MCF 10A (cell line): ENCODE results near the gene ACSBG1. TPM values are rescaled to one million over a fixed set of nuclear protein-coding genes. Genes with fewer than 3 reads are reported as not detected.

ENCODE experiments used
- BruUV-seq: library from RNA; stranded (reverse); fragments of 400-500 nt; replicated peaks from 2 replicates; lab custom pipeline; 2021; lab: Mats Ljungman, UMichigan
- CTCF ChIA-PET: fragments of 300-600 bp; sonication (Branson Sonifier 250); formaldehyde crosslinking; extraction: SDS; loops from one replicate; lab custom pipeline; 2021; ENCODE audit warnings: antibody characterized with exemption, inconsistent platforms; lab: Yijun Ruan, JAX
- POLR2A ChIA-PET: fragments of 300-600, 350-650 bp; sonication (Branson Sonifier 250); formaldehyde crosslinking; extraction: SDS; loops from one replicate; lab custom pipeline; 2020; ENCODE audit warnings: antibody characterized with exemption, inconsistent platforms; lab: Yijun Ruan, JAX
- DNase-seq: peaks from one replicate; pipeline ENCODE4 v3.0.0-alpha.2; 2018; ENCODE audit not compliant: unreplicated experiment
- H3K27ac Mint-ChIP-seq: one replicate; pipeline ENCODE4 v1.8.0; 2022; ENCODE audit warnings: mild to moderate bottlenecking, low read depth, mixed read lengths; ENCODE audit not compliant: unreplicated experiment
- H3K27me3 Mint-ChIP-seq: one replicate; pipeline ENCODE4 v1.8.0; 2022; ENCODE audit warnings: mixed read lengths; ENCODE audit not compliant: insufficient read depth, unreplicated experiment
- H3K36me3 Mint-ChIP-seq: one replicate; pipeline ENCODE4 v1.8.0; 2022; ENCODE audit warnings: mild to moderate bottlenecking, moderate library complexity, mixed read lengths; ENCODE audit not compliant: insufficient read depth, unreplicated experiment
- H3K4me1 Mint-ChIP-seq: one replicate; pipeline ENCODE4 v1.8.0; 2022; ENCODE audit warnings: mixed read lengths; ENCODE audit not compliant: insufficient read depth, unreplicated experiment
- H3K4me3 Mint-ChIP-seq: one replicate; pipeline ENCODE4 v1.8.0; 2022; ENCODE audit warnings: mild to moderate bottlenecking, moderate library complexity, mixed read lengths; ENCODE audit not compliant: unreplicated experiment
- H3K9me3 Mint-ChIP-seq: one replicate; pipeline ENCODE4 v1.8.0; 2022; ENCODE audit warnings: mixed read lengths; ENCODE audit not compliant: unreplicated experiment
- intact Hi-C: fragments of 100-400 bp; cut with micrococcal nuclease; formaldehyde crosslinking; loops from 2 replicates; pipeline ENCODE4 v1.14.1; 2022
- total RNA-seq: library from RNA; stranded (reverse); gene quantifications from 2 replicates; pipeline ENCODE4 v1.2.3, GENCODE V29; 2022
- TF ChIP-seq, protein P1 (sequence below): fragments of 200-600 bp; IDR thresholded peaks from one replicate; pipeline ENCODE4 v1.8.0; 2022; ENCODE audit warnings: antibody characterized with exemption, mild to moderate bottlenecking; ENCODE audit not compliant: unreplicated experiment

Gene ACSBG1
- total RNA-seq, 1 experiment from 2014 or later, result not detected

- Mint-ChIP-seq H3K27ac (no peak overlapping the region), H3K9me3 (no peaks in the 10 kb centered on the region), H3K4me3 (no peak overlapping the region), H3K4me1 (no peaks in the 10 kb centered on the region), H3K36me3 (no peaks in the 10 kb centered on the region), H3K27me3 (peaks cover 32% of the 10 kb centered on the region)
- DNase-seq, result no peak
- CTCF ChIA-PET, result interaction anchor here (0.8 to 10.7 kb wide), 3 partner anchors 41 to 126 kb away, joined by 5 to 173 read pairs (median 6); no protein-coding TSS in a partner anchor
- POLR2A ChIA-PET, result no interaction called here
- intact Hi-C loops, result no loop called here
- TF ChIP-seq, protein P1, sequence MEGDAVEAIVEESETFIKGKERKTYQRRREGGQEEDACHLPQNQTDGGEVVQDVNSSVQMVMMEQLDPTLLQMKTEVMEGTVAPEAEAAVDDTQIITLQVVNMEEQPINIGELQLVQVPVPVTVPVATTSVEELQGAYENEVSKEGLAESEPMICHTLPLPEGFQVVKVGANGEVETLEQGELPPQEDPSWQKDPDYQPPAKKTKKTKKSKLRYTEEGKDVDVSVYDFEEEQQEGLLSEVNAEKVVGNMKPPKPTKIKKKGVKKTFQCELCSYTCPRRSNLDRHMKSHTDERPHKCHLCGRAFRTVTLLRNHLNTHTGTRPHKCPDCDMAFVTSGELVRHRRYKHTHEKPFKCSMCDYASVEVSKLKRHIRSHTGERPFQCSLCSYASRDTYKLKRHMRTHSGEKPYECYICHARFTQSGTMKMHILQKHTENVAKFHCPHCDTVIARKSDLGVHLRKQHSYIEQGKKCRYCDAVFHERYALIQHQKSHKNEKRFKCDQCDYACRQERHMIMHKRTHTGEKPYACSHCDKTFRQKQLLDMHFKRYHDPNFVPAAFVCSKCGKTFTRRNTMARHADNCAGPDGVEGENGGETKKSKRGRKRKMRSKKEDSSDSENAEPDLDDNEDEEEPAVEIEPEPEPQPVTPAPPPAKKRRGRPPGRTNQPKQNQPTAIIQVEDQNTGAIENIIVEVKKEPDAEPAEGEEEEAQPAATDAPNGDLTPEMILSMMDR, result no peak
- no TSS peak for BruUV-seq
Observed at GRCh38 chr15:78236491-78236890, 2.1 kb upstream of the ACSBG1 start.

- peaks cover 32% of the 10 kb centered on the region for H3K27me3 Mint-ChIP-seq
- ChIA-PET POLR2A (no interaction called here), CTCF (interaction anchor here (1.1 to 3.1 kb wide), 3 partner anchors 8 to 267 kb away, joined by 3 to 23 read pairs (median 3); no protein-coding TSS in a partner anchor)
- no peaks in the 10 kb centered on the region for H3K4me1 Mint-ChIP-seq
- DNase-seq, result no peak
- no peak overlapping the region for H3K27ac Mint-ChIP-seq
- BruUV-seq, result no TSS peak
- H3K9me3 Mint-ChIP-seq, result no peaks in the 10 kb centered on the region
- intact Hi-C loops, result no loop called here
- no peaks in the 10 kb centered on the region for H3K36me3 Mint-ChIP-seq
- TF ChIP-seq, protein P1, result no peak
- no peak overlapping the region for H3K4me3 Mint-ChIP-seq
Observed at GRCh38 chr15:78233496-78233895, 869 bp downstream of the ACSBG1 start.

GRCh38 chr15:78232951-78233350 lies 1.4 kb downstream of the ACSBG1 start:
- no TSS peak for BruUV-seq
- H3K36me3 Mint-ChIP-seq, result no peaks in the 10 kb centered on the region
- H3K4me1 Mint-ChIP-seq, result no peaks in the 10 kb centered on the region
- H3K4me3 Mint-ChIP-seq, result no peak overlapping the region
- H3K27ac Mint-ChIP-seq, result no peak overlapping the region
- intact Hi-C loops, result no loop called here
- H3K9me3 Mint-ChIP-seq, result no peaks in the 10 kb centered on the region
- TF ChIP-seq, protein P1, result no peak
- ChIA-PET CTCF (interaction anchor here (0.8 to 3.1 kb wide), 5 partner anchors 8 to 267 kb away, joined by 3 to 23 read pairs (median 3); no protein-coding TSS in a partner anchor), POLR2A (no interaction called here)
- no peak for DNase-seq
- H3K27me3 Mint-ChIP-seq, result peaks cover 32% of the 10 kb centered on the region

DNA sequence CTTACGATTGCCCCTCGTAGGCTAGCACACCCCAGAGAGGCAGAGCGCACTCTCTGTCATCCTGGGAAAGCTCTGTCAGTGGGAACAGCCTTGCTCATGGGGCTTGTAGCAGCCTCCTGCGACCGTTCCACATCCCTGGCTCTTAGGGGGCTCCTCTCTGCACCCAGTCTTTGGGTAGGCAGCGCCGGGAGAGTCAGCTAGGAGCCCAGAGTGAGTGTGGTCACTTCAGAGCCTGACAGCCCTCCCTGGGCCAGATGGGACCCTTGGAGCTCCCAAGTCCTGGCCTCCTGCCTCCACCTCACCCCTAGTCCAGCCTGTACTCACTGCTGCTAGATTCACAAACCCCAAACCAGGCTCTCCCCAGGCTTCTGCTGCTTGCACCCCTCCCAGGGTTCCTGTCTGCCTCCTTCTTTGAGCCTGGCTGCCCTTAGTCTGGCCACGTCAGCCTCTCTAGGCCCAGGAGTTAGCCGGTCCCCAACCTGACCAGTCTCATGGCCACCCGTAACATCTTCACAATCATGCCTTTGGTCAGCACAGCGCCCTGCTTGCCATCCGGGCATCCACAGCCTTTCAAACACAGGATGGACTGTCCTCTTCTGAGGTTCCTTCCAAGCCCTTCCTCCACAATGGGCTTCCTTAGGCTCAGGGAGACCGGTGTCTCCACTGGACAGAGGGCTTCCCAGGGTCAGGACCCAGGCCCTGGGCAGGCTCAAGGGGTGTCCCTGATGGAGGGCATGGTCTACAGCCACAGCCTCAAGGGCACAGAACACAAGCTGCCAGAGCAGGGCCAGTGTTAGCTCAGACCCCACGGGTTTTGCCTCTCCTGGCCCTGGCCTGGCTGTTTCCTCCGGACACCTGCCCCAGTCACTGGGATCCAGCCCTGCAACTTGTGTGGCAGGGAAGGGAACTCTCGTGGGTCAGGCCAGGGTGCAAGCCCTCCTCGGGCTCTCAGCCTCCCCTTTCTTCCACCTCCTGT lies 4.6 kb downstream of the ACSBG1 start:
- Mint-ChIP-seq H3K4me3 (no peak overlapping the region), H3K27ac (no peak overlapping the region), H3K4me1 (peaks cover 9% of the 10 kb centered on the region), H3K36me3 (no peaks in the 10 kb centered on the region), H3K9me3 (no peaks in the 10 kb centered on the region), H3K27me3 (peaks cover 20% of the 10 kb centered on the region)
- ChIA-PET POLR2A (interaction anchor here (0.5 kb wide), 1 partner anchor 276 kb away, joined by 4 read pairs; no protein-coding TSS in a partner anchor), CTCF (interaction anchor here (0.6 to 2.6 kb wide), 2 partner anchors 8 to 11 kb away, joined by 3 to 18 read pairs; no protein-coding TSS in a partner anchor)
- intact Hi-C loops, result no loop called here
- TF ChIP-seq, protein P1, result no peak
- BruUV-seq, result no TSS peak
- DNase-seq, result no peak
